ENCODE measurements around the gene FUZ.

DNA sequence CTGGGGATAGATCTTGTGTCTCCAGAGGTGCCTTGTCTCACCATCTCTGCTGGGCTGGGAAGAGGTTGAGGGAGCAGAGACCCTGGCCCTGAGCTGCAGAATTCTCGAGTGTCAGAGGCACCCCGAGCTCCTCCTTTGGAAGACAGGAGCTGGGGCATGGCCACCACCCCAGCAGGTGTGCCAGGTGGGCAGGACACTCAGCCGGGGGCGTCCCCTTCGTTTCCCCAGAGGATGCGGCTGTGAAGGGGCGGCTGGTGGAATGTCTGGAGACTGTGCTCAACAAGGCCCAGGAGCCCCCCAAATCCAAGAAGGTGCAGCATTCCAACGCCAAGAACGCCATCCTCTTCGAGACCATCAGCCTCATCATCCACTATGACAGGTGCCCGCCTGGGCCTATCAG is 14.5 kb downstream of the FUZ start:
- TF ChIP-seq, protein P1, sequence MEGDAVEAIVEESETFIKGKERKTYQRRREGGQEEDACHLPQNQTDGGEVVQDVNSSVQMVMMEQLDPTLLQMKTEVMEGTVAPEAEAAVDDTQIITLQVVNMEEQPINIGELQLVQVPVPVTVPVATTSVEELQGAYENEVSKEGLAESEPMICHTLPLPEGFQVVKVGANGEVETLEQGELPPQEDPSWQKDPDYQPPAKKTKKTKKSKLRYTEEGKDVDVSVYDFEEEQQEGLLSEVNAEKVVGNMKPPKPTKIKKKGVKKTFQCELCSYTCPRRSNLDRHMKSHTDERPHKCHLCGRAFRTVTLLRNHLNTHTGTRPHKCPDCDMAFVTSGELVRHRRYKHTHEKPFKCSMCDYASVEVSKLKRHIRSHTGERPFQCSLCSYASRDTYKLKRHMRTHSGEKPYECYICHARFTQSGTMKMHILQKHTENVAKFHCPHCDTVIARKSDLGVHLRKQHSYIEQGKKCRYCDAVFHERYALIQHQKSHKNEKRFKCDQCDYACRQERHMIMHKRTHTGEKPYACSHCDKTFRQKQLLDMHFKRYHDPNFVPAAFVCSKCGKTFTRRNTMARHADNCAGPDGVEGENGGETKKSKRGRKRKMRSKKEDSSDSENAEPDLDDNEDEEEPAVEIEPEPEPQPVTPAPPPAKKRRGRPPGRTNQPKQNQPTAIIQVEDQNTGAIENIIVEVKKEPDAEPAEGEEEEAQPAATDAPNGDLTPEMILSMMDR (IDR thresholded peaks at IDR 0.05): no peak
- TF ChIP-seq, protein P2, sequence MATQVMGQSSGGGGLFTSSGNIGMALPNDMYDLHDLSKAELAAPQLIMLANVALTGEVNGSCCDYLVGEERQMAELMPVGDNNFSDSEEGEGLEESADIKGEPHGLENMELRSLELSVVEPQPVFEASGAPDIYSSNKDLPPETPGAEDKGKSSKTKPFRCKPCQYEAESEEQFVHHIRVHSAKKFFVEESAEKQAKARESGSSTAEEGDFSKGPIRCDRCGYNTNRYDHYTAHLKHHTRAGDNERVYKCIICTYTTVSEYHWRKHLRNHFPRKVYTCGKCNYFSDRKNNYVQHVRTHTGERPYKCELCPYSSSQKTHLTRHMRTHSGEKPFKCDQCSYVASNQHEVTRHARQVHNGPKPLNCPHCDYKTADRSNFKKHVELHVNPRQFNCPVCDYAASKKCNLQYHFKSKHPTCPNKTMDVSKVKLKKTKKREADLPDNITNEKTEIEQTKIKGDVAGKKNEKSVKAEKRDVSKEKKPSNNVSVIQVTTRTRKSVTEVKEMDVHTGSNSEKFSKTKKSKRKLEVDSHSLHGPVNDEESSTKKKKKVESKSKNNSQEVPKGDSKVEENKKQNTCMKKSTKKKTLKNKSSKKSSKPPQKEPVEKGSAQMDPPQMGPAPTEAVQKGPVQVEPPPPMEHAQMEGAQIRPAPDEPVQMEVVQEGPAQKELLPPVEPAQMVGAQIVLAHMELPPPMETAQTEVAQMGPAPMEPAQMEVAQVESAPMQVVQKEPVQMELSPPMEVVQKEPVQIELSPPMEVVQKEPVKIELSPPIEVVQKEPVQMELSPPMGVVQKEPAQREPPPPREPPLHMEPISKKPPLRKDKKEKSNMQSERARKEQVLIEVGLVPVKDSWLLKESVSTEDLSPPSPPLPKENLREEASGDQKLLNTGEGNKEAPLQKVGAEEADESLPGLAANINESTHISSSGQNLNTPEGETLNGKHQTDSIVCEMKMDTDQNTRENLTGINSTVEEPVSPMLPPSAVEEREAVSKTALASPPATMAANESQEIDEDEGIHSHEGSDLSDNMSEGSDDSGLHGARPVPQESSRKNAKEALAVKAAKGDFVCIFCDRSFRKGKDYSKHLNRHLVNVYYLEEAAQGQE (IDR thresholded peaks at IDR 0.05; ENCODE audit: insufficient read depth in 1 of 2, low read depth in 2 of 2, low read length in 1 of 2): no peak
- TF ChIP-seq SIN3A (IDR thresholded peaks at IDR 0.05; ENCODE audit: borderline replicate concordance, insufficient read depth, low read depth, low read length) (no peak), POLR2AphosphoS5 (IDR thresholded peaks at IDR 0.05; ENCODE audit: low read depth, low read length) (no peak)
